Karpas-422 (cell line): Measurements from ENCODE around the gene MARS1. TPM values are rescaled to one million over a fixed set of nuclear protein-coding genes. Genes with fewer than 3 reads are reported as not detected.
"Not testable (repeated sequence)": the region's sequence is repeated elsewhere in the genome, so short reads cannot be mapped to it uniquely, and the experiment has no call there.

Source experiments
- DNase-seq: peaks from one replicate; pipeline ENCODE4 v3.0.0-alpha.2; 2015
- H2AFZ ChIP-seq: fragments of 200-600 bp; sonication (generic); 2 replicates; pipeline ENCODE4 v1.6.1; 2014; ENCODE audit warnings: antibody characterized with exemption, low read length, mixed read lengths
- H3K27ac ChIP-seq: fragments of 200-600 bp; sonication (generic); 2 replicates; pipeline ENCODE4 v1.5.1; 2014; ENCODE audit warnings: mild to moderate bottlenecking, low read length, moderate library complexity
- H3K27me3 ChIP-seq: fragments of 200-600 bp; sonication (generic); 2 replicates; pipeline ENCODE4 v1.6.1; 2014; ENCODE audit warnings: low read length, mixed read lengths
- H3K36me3 ChIP-seq: fragments of 200-600 bp; sonication (generic); 2 replicates; pipeline ENCODE4 v1.6.1; 2014; ENCODE audit warnings: low read length, mixed read lengths; ENCODE audit not compliant: insufficient read depth
- H3K4me1 ChIP-seq: fragments of 200-600 bp; sonication (generic); 2 replicates; pipeline ENCODE4 v1.6.1; 2014; ENCODE audit warnings: mild to moderate bottlenecking, low read length, mixed read lengths
- H3K4me2 ChIP-seq: fragments of 200-600 bp; sonication (generic); 2 replicates; pipeline ENCODE4 v1.6.1; 2014; ENCODE audit warnings: low read length, low read depth, mild to moderate bottlenecking; ENCODE audit not compliant: poor library complexity, severe bottlenecking
- H3K4me3 ChIP-seq: fragments of 200-600 bp; sonication (generic); 2 replicates; pipeline ENCODE4 v1.5.1; 2014; ENCODE audit warnings: mild to moderate bottlenecking, antibody characterized with exemption, low read length, mixed read lengths
- H3K79me2 ChIP-seq: fragments of 200-600 bp; sonication (generic); 2 replicates; pipeline ENCODE4 v1.6.1; 2014; ENCODE audit warnings: mild to moderate bottlenecking, low read length, mixed read lengths
- H3K9ac ChIP-seq: fragments of 200-600 bp; sonication (generic); 2 replicates; pipeline ENCODE4 v1.6.0; 2014; ENCODE audit warnings: low read length
- H3K9me2 ChIP-seq: fragments of 200-600 bp; sonication (generic), shearing (Covaris generic); replicated peaks from 2 replicates; pipeline ENCODE4 v1.6.0; 2014; ENCODE audit warnings: mild to moderate bottlenecking, low read length, moderate library complexity; ENCODE audit not compliant: insufficient read depth
- H3K9me3 ChIP-seq: fragments of 300-700, 200-600 bp; sonication (generic); 2 replicates; pipeline ENCODE4 v1.6.1; 2014; ENCODE audit warnings: low read length, mixed read lengths
- H4K20me1 ChIP-seq: fragments of 200-600 bp; sonication (generic); 2 replicates; pipeline ENCODE4 v1.6.1; 2014; ENCODE audit warnings: mild to moderate bottlenecking, antibody characterized with exemption, low read length, low read depth; ENCODE audit not compliant: insufficient read depth
- total RNA-seq: library from RNA; depleted of rRNA; stranded (reverse); fragments of >200 nt; shearing (Covaris generic); gene quantifications from 2 replicates; pipeline ENCODE4 v1.2.3, GENCODE V29; 2014; ENCODE audit warnings: low replicate concordance

Gene MARS1
- total RNA-seq, 1 experiment from 2014 or later = 204 TPM

- Histone ChIP-seq H3K27me3 (no peaks in the 10 kb centered on the region), H3K9me2 (no peaks in the 10 kb centered on the region), H3K27ac (no peak overlapping the region), H3K9ac (no peak overlapping the region), H3K9me3 (no peaks in the 10 kb centered on the region), H3K79me2 (peaks cover 7% of the 10 kb centered on the region), H3K4me2 (no peak overlapping the region), H2AFZ (no peak overlapping the region), H4K20me1 (peaks cover 6% of the 10 kb centered on the region; the same call in 1 of the 2 replicates), H3K4me3 (no peak overlapping the region), H3K4me1 (no peaks in the 10 kb centered on the region), H3K36me3 (peaks cover 52% of the 10 kb centered on the region)
- no peak for DNase-seq
These were observed 24.8 kb downstream of the MARS1 start for GRCh38 chr12:57512665-57513064.

GRCh38 chr12:57513266-57513665 lies 25.4 kb downstream of the MARS1 start:
- H3K4me3 ChIP-seq = no peak overlapping the region
- peaks cover 12% of the 10 kb centered on the region for H3K79me2 ChIP-seq
- H3K9ac ChIP-seq = no peak overlapping the region
- H2AFZ ChIP-seq = no peak overlapping the region
- H3K4me2 ChIP-seq = no peak overlapping the region
- H3K27ac ChIP-seq = no peak overlapping the region
- peaks cover 10% of the 10 kb centered on the region; the same call in 1 of the 2 replicates for H4K20me1 ChIP-seq
- H3K36me3 ChIP-seq = peaks cover 56% of the 10 kb centered on the region
- H3K9me3 ChIP-seq = no peaks in the 10 kb centered on the region
- H3K4me1 ChIP-seq = peaks cover 3% of the 10 kb centered on the region
- no peaks in the 10 kb centered on the region for H3K27me3 ChIP-seq
- DNase-seq = no peak
- no peaks in the 10 kb centered on the region for H3K9me2 ChIP-seq

- H3K79me2 ChIP-seq = peaks cover 16% of the 10 kb centered on the region
- not testable (repeated sequence) for DNase-seq, H3K4me1 ChIP-seq, H3K9me3 ChIP-seq, H3K27ac ChIP-seq, H3K4me2 ChIP-seq, H3K27me3 ChIP-seq, H3K9ac ChIP-seq, H3K9me2 ChIP-seq, H3K4me3 ChIP-seq, H2AFZ ChIP-seq
- peaks cover 59% of the 10 kb centered on the region for H3K36me3 ChIP-seq
- peaks cover 14% of the 10 kb centered on the region; the same call in 1 of the 2 replicates for H4K20me1 ChIP-seq
These were observed 25.8 kb downstream of the MARS1 start for GRCh38 chr12:57513677-57514076.

- Histone ChIP-seq H3K36me3 (peaks cover 59% of the 10 kb centered on the region), H3K4me1 (peaks cover 13% of the 10 kb centered on the region), H4K20me1 (peaks cover 19% of the 10 kb centered on the region; the same call in 1 of the 2 replicates), H3K79me2 (peaks cover 21% of the 10 kb centered on the region)
- H3K27ac ChIP-seq, DNase-seq, H3K27me3 ChIP-seq, H3K9me3 ChIP-seq, H3K4me3 ChIP-seq, H3K9me2 ChIP-seq, H2AFZ ChIP-seq, H3K9ac ChIP-seq, H3K4me2 ChIP-seq: not testable (repeated sequence)
These were observed 26.4 kb downstream of the MARS1 start for GRCh38 chr12:57514246-57514645.

GRCh38 chr12:57514720-57515407 lies 27.0 kb downstream of the MARS1 start:
- Histone ChIP-seq H4K20me1 (peaks cover 25% of the 10 kb centered on the region; the same call in 1 of the 2 replicates), H3K36me3 (peaks cover 59% of the 10 kb centered on the region), H3K27ac (no peak overlapping the region), H3K4me3 (no peak overlapping the region), H3K9me3 (no peaks in the 10 kb centered on the region), H3K4me2 (no peak overlapping the region), H2AFZ (no peak overlapping the region), H3K4me1 (peaks cover 14% of the 10 kb centered on the region), H3K79me2 (peaks cover 28% of the 10 kb centered on the region), H3K27me3 (no peaks in the 10 kb centered on the region), H3K9me2 (no peaks in the 10 kb centered on the region), H3K9ac (no peak overlapping the region)
- no peak for DNase-seq

GRCh38 chr12:57515408-57515933 lies 27.6 kb downstream of the MARS1 start:
- Histone ChIP-seq H3K9ac (no peak overlapping the region), H3K9me2 (no peaks in the 10 kb centered on the region), H3K4me1 (peaks cover 14% of the 10 kb centered on the region), H3K27ac (no peak overlapping the region), H3K36me3 (peaks cover 59% of the 10 kb centered on the region), H3K79me2 (peaks cover 32% of the 10 kb centered on the region), H3K27me3 (no peaks in the 10 kb centered on the region), H2AFZ (no peak overlapping the region), H4K20me1 (peaks cover 28% of the 10 kb centered on the region; the same call in 1 of the 2 replicates), H3K4me3 (no peak overlapping the region), H3K9me3 (no peaks in the 10 kb centered on the region), H3K4me2 (no peak overlapping the region)
- no peak for DNase-seq

GRCh38 chr12:57515934-57516541 lies 28.2 kb downstream of the MARS1 start:
- H3K79me2 ChIP-seq = peaks cover 32% of the 10 kb centered on the region
- H3K9ac ChIP-seq = no peak overlapping the region
- peaks cover 59% of the 10 kb centered on the region for H3K36me3 ChIP-seq
- H2AFZ ChIP-seq = no peak overlapping the region
- H3K27ac ChIP-seq = no peak overlapping the region
- H3K4me2 ChIP-seq = no peak overlapping the region
- H3K9me2 ChIP-seq = no peaks in the 10 kb centered on the region
- H3K9me3 ChIP-seq = no peaks in the 10 kb centered on the region
- no peak overlapping the region for H3K4me3 ChIP-seq
- peaks cover 28% of the 10 kb centered on the region; the same call in 1 of the 2 replicates for H4K20me1 ChIP-seq
- peaks cover 17% of the 10 kb centered on the region for H3K4me1 ChIP-seq
- H3K27me3 ChIP-seq = no peaks in the 10 kb centered on the region
- no peak for DNase-seq

- Histone ChIP-seq H3K4me2 (no peak overlapping the region), H3K27me3 (no peaks in the 10 kb centered on the region), H3K9ac (no peak overlapping the region), H3K79me2 (peaks cover 32% of the 10 kb centered on the region), H4K20me1 (peaks cover 28% of the 10 kb centered on the region; the same call in 1 of the 2 replicates), H3K4me1 (peaks cover 23% of the 10 kb centered on the region), H2AFZ (no peak overlapping the region), H3K9me3 (no peaks in the 10 kb centered on the region), H3K9me2 (no peaks in the 10 kb centered on the region), H3K27ac (no peak overlapping the region), H3K4me3 (no peak overlapping the region), H3K36me3 (peaks cover 57% of the 10 kb centered on the region)
- no peak for DNase-seq
These were observed 28.8 kb downstream of the MARS1 start for GRCh38 chr12:57516617-57517153.
